GM12892 (cell line): Measurements from ENCODE around the gene TOGARAM2.

ENCODE experiments used
- POLR2A ChIP-seq: IDR thresholded peaks from 2 replicates; pipeline ENCODE4 v1.6.1; 2011; ENCODE audit warnings: low read depth, low read length, control low read depth
- POLR2AphosphoS5 ChIP-seq: IDR thresholded peaks from 2 replicates; pipeline ENCODE4 v1.6.1; 2011; ENCODE audit warnings: low read depth, low read length, control low read depth
- TAF1 ChIP-seq: IDR thresholded peaks from 2 replicates; pipeline ENCODE4 v1.6.1; 2011; ENCODE audit warnings: low read depth, mild to moderate bottlenecking, control low read depth, low read length, borderline replicate concordance

GRCh38 chr2:29059624-29060023 lies 78.5 kb downstream of the TOGARAM2 start:
- no peak for TF ChIP-seq POLR2A
- TF ChIP-seq TAF1, result no peak
- no peak for TF ChIP-seq POLR2AphosphoS5
